AG09309 (cell line): ENCODE measurements around the gene DUSP18.
"Not testable (repeated sequence)": the region's sequence is repeated elsewhere in the genome, so short reads cannot be mapped to it uniquely, and the experiment has no call there.

Experiments
- DNase-seq: peaks from one replicate; pipeline ENCODE4 v3.0.0-alpha.2; 2010; ENCODE audit warnings: low read depth
- H3K4me3 ChIP-seq: 2 replicates; pipeline ENCODE4 v1.5.1; 2011; ENCODE audit warnings: mild to moderate bottlenecking, low read depth, low read length, moderate library complexity; ENCODE audit not compliant: control insufficient read depth
- CTCF ChIP-seq: IDR thresholded peaks from 2 replicates; pipeline ENCODE4 v1.5.1; 2011; ENCODE audit warnings: mild to moderate bottlenecking, low read depth, low read length, inconsistent platforms; ENCODE audit not compliant: insufficient read depth, control insufficient read depth; ENCODE audit errors: missing control alignments

Gene DUSP18

DNA sequence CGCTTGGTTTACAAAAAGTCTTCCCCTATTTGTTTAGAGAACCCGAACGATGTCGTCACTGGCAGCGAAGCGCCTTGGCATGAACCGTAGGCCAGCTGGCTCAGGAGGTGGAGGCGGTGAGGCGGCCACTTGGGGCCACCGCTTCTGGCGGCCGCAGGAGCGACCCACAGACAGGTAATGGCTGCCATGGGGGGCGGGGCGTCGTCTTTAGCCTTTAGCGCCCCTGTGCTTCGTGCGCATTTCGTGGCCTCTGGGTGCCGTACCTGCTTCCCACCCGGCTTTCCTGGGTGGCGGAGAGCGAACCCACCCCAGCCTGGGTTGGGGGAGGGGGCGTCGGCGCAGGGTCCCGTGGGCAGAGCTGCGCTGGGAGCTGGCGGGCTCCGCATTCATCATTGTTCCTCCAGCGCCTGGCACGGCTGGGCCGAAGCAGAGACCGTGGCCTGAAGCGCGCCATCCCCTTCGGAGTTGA lies 26.5 kb upstream of the DUSP18 start:
- peak overlapping the region; percentile 66 for H3K4me3 ChIP-seq
- no peak for TF ChIP-seq CTCF
- DNase-seq, result no peak

GRCh38 chr22:30691204-30691603 lies 23.5 kb upstream of the DUSP18 start:
- no peak for DNase-seq

GRCh38 chr22:30689622-30690021 lies 21.9 kb upstream of the DUSP18 start:
- no peak for DNase-seq
- no peak for TF ChIP-seq CTCF
- no peak overlapping the region for H3K4me3 ChIP-seq

More at GRCh38 chr22:30691204-30691603, 23.5 kb upstream of the DUSP18 start:
- no peak for TF ChIP-seq CTCF
- no peak overlapping the region for H3K4me3 ChIP-seq

GRCh38 chr22:30687358-30687757 lies 19.7 kb upstream of the DUSP18 start:
- TF ChIP-seq CTCF, result no peak
- DNase-seq, result no peak
- H3K4me3 ChIP-seq, result no peak overlapping the region

- TF ChIP-seq CTCF, result no peak
- no peak for DNase-seq
- H3K4me3 ChIP-seq, result no peak overlapping the region
Measured at GRCh38 chr22:30685178-30685577, 17.5 kb upstream of the DUSP18 start.

- no peak for TF ChIP-seq CTCF
- no peak for DNase-seq
- no peak overlapping the region for H3K4me3 ChIP-seq
Measured at GRCh38 chr22:30681831-30682230, 14.2 kb upstream of the DUSP18 start.

- no peak for DNase-seq
- no peak for TF ChIP-seq CTCF
- H3K4me3 ChIP-seq, result no peak overlapping the region
Measured at GRCh38 chr22:30680991-30681770, 13.5 kb upstream of the DUSP18 start.

DNA sequence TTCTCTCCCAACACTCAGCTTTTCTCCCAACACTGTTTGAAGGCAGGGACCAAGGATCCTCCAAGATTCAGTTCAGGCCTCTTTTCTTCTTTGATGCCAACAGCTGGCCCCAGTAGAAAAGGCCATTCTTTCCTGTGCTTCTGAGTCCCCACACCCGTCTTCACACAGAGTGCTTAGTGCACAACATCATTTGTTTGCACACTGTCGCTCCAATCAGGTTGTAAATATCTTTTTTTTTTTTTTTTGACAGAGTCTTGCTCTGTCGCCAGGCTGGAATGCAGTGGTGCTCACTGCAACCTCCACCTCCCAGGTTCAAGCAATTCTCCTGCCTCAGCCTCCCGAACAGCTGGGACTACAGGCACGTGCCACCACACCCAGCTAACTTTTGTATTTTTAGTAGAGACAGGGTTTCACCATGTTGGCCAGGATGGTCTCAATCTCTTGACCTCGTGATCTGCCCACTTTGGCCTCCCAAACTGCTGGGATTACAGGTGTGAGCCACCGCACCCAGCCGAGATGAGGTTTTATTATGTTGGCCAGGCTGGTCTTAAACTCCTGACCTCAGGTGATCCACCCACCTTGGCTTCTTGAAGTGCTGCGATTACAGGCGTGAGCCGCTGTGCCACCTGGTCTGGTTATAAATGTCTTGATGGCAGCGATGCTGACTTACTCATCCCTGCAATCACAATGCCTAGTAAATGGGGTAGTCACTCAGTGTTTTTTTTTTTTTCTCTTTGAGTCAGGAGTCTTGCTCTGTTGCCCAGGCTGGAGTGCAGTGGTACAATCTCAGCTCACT lies 12.4 kb upstream of the DUSP18 start:
- not testable (repeated sequence) for H3K4me3 ChIP-seq, DNase-seq

DNA sequence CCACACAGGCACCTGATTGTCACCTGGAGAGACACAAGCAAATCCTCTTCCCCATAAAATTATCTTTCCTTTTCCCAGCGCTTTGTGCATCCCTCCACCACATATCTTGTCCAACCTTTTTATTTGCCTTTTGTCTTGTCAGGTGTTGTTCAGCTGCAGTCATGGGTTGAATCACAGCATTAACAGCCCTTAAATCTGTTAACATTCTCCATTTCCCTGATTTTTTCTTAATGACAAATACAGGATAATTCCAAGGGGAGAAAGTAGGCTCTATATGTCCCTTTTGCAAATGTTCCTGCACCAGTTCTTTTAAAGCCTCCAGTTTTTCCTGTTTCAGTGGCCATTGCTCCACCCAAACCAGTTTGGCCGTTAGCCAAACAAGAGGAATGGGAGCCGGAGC lies 8.9 kb upstream of the DUSP18 start:
- DNase-seq, H3K4me3 ChIP-seq: not testable (repeated sequence)
